ENCODE data around the gene HEPN1.

HEPN1 gene

DNA sequence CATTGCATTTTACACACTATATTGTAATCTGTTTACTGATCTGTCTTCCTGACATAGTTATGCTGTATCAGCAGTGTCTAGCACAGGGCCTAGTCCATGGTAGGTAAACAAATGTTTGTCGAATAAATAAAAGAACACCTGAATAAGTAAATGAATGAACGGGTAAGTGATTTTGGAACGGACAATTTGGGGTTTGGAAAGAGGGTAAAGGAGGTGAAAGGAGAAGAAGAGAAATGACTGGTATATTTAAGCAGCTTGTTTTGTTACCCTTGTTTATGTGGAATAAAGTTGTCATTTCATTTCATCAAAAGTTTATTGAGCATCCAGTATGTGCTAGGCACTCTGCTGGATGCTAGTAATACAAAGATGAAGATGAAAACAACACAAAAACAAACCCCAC, at the start of gene HEPN1:
Gene HEPN1, plus strand, starts transcription at position 301 of the 400 bp plus-strand sequence.
- TF ChIP-seq, protein P1, sequence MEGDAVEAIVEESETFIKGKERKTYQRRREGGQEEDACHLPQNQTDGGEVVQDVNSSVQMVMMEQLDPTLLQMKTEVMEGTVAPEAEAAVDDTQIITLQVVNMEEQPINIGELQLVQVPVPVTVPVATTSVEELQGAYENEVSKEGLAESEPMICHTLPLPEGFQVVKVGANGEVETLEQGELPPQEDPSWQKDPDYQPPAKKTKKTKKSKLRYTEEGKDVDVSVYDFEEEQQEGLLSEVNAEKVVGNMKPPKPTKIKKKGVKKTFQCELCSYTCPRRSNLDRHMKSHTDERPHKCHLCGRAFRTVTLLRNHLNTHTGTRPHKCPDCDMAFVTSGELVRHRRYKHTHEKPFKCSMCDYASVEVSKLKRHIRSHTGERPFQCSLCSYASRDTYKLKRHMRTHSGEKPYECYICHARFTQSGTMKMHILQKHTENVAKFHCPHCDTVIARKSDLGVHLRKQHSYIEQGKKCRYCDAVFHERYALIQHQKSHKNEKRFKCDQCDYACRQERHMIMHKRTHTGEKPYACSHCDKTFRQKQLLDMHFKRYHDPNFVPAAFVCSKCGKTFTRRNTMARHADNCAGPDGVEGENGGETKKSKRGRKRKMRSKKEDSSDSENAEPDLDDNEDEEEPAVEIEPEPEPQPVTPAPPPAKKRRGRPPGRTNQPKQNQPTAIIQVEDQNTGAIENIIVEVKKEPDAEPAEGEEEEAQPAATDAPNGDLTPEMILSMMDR (IDR thresholded peaks at IDR 0.05; ENCODE audit: borderline replicate concordance, insufficient read depth, low read depth, low read length): no peak
- H3K4me3 ChIP-seq (ENCODE audit: low read depth, low read length): no peak within 1 kb of the TSS

DNA sequence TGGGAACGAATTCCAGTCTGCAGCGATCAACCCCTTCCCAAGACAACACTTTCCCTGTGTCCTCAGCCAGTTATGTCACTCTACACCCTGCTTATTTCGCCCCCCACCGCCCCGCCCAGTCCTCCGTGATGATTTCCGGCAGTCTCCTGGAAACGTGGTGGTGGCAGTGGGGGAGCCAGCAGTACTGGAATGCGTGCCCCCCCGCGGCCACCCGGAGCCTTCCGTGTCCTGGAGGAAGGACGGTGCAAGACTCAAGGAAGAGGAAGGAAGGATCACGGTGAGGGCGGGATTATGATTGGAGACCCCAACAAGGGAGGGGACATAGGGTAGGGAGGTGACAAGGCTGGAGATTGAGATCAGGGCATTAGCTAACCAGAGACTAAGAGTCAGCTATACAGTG, 49.7 kb upstream of the HEPN1 start:
- no peak overlapping the region for H3K4me3 ChIP-seq (ENCODE audit: low read depth, low read length)
- TF ChIP-seq, protein P1 (IDR thresholded peaks at IDR 0.05; ENCODE audit: borderline replicate concordance, insufficient read depth, low read depth, low read length): no peak

DNA sequence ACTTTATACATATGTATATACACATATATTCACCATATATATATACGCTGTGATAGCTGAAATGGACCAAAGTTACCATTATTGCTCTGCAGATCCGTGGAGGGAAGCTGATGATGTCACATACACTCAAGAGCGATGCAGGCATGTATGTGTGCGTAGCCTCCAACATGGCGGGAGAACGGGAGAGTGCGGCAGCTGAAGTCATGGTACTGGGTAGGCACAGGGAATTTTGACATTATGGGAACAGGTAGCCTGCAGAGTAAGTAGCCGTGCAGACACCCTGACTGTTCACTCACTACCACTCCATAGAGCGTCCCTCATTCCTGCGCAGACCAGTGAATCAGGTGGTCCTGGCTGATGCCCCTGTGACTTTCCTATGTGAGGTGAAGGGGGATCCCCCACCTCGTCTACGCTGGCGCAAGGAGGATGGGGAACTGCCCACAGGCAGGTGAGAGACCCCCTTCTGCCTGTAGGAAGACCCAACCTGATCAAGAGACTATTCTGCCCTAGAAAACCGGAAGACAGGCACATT, 49.1 kb upstream of the HEPN1 start:
- TF ChIP-seq, protein P1 (IDR thresholded peaks at IDR 0.05; ENCODE audit: borderline replicate concordance, insufficient read depth, low read depth, low read length): no peak
- no peak overlapping the region for H3K4me3 ChIP-seq (ENCODE audit: low read depth, low read length)

DNA sequence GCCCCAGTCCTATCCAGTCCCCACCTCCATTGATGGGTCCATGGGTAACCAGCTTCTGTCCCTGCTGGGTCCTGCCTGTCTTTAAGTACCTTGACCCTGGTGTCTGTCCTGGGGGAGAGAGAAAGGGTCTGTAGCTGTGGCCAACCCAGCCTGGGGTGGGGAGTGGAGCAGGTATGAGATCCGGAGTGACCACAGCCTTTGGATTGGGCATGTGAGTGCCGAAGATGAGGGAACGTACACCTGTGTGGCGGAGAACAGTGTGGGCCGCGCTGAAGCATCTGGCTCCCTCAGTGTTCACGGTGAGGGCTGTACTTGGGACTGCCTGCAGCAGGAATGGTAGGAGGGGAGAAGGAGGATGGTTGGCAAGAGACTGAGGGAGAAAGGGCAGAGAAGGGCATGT, 48.6 kb upstream of the HEPN1 start:
- no peak overlapping the region for H3K4me3 ChIP-seq (ENCODE audit: low read depth, low read length)
- TF ChIP-seq, protein P1 (IDR thresholded peaks at IDR 0.05; ENCODE audit: borderline replicate concordance, insufficient read depth, low read depth, low read length): no peak

DNA sequence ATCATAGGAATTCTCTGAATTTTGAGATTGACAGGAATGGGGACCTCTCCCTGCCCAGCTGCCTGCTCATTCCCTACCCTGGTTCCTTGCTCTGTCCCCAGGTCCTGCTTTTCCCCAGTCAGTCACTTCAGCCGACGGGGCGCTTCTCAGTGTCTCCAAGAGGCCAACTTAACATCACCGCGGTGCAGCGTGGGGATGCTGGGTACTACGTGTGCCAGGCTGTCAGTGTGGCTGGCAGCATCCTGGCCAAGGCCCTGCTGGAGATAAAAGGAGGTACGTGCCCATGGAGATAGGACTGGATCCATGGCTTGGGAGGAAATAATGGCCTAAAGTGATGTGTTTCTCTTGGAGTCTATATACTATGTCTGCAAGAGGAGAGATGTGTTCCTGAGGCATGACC, 46.8 kb upstream of the HEPN1 start:
- no peak overlapping the region for H3K4me3 ChIP-seq (ENCODE audit: low read depth, low read length)
- TF ChIP-seq, protein P1 (IDR thresholded peaks at IDR 0.05; ENCODE audit: borderline replicate concordance, insufficient read depth, low read depth, low read length): no peak

DNA sequence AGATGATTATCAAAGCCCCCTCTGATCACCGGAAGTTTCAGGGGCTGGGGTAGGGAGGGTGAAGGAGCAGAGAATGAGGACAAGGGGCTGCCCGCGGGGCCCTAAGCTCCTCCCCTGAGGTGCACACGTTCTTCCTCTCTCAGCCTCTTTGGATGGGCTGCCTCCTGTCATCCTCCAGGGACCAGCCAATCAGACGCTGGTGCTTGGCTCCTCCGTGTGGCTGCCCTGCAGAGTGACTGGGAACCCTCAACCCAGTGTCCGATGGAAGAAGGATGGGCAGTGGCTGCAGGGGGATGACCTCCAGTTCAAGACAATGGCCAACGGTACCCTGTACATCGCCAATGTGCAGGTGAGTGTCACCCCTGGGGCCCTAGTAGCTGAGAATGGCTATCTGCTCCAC, 46.3 kb upstream of the HEPN1 start:
- H3K4me3 ChIP-seq (ENCODE audit: low read depth, low read length): no peak overlapping the region
- TF ChIP-seq, protein P1 (IDR thresholded peaks at IDR 0.05; ENCODE audit: borderline replicate concordance, insufficient read depth, low read depth, low read length): no peak

DNA sequence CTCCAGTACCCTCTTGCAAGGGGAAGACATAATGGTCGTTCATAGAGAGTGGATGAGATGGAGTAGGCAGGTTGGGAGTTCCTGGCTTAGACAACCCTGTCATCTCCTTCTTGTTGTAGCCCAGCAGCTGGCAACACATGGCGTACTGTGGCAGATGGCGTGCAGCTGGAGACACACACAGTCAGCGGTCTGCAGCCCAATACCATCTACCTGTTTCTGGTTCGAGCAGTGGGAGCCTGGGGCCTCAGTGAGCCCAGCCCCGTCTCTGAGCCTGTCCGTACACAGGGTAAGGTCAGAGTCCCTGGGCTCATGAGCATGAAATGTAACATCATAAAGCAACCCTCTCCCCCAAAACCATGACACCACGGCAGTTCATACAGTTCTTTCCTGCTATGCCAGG, 45.1 kb upstream of the HEPN1 start:
- TF ChIP-seq, protein P1 (IDR thresholded peaks at IDR 0.05; ENCODE audit: borderline replicate concordance, insufficient read depth, low read depth, low read length): no peak
- H3K4me3 ChIP-seq (ENCODE audit: low read depth, low read length): no peak overlapping the region
